HG02759 (cell line): ENCODE data around the gene USF1.
A peak's percentile ranks its signal among the peaks of the same experiment; 100 is the strongest.

Source experiments
- ATAC-seq: cut with Tn5 transposase; IDR thresholded peaks from one replicate; pipeline ENCODE4 v1.9.1; 2021; ENCODE audit warnings: mild to moderate bottlenecking, moderate library complexity; ENCODE audit not compliant: unreplicated experiment

Gene USF1, protein sequence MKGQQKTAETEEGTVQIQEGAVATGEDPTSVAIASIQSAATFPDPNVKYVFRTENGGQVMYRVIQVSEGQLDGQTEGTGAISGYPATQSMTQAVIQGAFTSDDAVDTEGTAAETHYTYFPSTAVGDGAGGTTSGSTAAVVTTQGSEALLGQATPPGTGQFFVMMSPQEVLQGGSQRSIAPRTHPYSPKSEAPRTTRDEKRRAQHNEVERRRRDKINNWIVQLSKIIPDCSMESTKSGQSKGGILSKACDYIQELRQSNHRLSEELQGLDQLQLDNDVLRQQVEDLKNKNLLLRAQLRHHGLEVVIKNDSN

DNA sequence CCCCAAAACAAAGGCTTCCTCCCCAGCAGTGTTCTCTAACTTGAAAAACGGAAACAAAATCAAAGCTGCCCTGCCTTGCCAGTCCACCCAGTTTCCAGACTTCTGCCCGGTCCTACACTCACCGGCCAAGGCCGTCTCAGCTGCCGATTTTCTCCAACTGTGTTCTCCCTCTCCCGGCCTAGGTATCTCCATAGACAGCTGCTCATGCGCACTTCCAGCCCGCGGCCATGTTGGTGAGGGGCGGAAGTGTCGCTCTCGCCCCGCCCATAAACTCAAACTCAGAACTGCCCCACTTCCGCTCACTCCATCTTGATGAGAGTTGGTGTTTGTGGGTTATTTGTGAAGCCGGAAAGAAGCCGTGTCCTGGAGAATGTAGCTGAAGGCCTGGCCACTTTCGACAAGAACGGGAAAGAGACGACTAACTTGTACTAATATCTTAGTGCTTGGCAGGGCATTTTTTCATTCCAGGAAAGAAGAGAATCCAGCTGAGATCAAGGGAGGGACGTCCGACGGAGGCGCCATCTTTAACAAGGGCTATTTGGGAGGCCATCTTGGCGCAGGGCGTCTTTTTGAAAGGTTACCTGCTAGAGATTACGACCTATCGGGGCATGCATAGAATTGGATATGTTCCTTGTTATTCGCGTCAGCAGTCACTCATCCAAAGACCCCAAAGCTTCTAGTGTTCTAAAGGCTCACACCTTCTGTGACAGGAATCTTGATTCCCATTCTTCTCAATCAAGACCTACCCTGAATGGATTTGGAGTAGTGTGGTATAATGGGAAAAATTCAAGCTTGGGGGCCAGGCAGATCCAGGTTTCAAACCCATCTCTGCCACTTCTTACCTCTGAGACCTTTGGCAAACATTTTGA lies at the start of gene USF1:
TSS of gene USF1 (minus strand) at position 242 of the 869 bp plus-strand sequence. CDS start 2,702 bp downstream, outside the sequence.
- peak; percentile 70 for ATAC-seq

DNA sequence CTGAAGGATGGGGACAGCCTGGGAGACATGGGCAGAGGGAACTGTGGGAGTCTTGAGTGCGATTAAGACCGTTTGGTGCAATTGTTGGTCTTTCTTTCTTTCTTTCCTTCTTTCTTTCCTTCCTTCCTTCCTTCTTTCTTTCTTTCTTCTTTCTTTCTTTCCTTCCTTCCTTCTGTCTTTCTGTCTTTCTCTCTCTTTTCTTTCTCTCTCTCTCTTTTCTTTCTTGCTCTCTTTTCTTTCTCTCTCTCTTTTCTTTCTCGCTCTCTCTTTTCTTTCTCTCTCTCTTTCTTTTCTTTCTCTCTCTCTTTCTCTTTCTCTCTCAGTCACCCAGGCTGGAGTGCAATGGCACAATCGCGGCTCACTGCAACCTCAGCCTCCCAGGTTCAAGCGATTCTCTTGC lies 49.5 kb upstream of the USF1 start:
- no peak for ATAC-seq

DNA sequence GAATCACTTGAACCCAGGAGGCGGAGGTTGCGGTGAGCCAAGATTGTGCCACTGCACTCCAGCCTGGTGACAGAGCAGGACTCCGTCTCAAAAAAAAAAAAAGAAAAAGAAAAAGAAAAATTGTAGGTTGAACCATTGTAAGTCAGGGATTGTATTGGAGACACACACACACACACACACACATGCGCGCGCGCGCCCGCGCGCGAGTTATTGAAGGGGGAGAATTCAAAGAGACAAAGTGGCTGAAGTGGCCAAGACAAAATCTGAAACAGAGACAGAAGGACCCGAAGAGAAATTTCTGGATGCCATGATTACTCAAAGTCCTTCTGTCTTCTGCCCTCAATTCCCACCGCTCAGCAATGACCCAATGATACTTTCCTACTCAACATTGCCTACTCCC lies 48.7 kb upstream of the USF1 start:
- ATAC-seq: no peak

DNA sequence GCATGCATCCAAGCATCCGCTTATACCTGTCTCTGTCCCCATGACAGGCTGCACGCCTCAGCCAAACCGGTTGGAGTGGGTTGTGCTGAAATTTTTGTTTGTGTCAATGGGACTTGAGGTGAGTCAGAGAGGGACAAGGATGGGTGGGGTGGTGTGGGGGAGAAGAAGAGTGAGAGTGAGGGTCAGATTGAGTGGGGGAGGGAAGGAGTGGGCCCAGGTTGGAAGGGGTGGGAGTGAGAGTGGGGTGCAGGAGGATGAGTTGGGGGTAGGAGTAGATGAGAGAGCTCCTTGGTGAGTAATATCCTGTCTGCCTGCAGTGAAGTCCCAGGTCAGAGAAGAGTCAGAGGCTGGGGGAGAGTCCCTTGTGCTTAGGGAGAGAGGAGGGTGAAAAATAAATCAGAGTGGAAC lies 46.8 kb upstream of the USF1 start:
- ATAC-seq: peak; percentile 33

DNA sequence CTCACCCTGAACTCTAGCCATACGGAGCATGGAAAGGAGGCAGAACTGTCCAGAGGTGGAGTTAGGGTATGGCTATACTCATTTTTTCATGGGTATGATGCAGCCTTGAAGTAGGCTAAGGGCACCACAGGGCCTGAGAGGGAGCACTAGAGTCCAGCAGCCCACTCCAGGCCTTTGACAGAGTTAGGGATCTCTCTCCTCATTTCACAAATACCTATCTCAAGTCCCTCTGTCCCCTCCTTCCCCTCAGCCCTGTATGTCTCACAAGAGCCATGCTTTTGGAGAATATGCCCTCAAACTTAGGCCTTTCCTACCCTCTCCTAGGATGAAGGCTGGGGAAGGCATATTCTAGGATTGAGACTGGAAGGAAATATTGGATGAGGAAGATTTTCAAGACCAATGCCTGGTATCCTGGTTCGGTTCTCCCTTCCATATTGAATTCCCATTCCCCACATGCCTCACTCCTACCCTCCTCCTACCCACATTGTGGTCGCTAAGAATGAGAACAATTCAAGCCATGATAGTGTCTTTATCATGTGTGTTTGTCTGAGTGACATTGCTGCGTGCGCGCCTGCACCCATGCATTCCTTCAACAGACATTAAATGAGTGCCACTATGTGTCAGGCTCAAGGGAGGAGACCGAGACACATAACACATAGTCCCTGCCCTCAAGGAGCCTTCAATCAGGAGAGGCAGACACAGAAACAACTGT lies 46.2 kb upstream of the USF1 start:
- no peak for ATAC-seq

DNA sequence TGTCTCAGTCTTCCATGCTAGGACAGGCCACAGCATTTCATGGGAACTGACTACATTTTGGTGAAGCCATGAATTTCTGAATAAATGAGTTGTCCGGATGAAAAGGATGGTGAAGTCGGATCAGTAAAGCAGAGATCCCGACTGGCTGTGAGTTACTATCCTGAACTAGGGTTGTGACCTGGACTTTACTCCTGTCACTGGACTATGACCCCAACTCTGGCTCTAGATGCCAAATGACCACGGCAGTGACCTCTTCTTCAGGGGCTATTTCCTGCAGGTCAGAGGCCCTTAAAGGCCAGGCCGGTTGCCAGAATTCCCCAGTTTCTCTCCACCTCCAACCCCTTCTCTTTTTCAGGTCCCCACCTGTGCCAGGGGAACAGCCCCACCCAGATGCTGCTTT lies 45.3 kb upstream of the USF1 start:
- no peak for ATAC-seq

DNA sequence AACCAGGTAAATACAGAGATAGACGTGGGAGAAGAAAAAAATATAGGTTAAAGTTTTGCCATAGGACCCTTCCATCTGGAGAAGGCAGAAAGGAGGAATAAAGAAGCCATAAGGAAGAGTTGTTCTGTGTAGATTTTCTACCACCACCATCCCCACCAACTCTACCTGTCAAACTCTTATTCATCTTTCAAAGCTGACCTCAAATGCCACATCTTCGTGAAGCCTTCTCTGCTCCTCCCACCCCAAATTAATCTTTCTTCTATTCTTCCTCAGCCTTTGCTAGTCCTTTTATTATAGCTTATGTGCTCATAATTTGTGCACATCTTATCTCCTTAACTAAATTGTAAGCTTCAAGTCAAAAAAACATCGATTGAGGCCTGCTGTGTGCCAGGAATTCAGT lies 44.8 kb upstream of the USF1 start:
- no peak for ATAC-seq

DNA sequence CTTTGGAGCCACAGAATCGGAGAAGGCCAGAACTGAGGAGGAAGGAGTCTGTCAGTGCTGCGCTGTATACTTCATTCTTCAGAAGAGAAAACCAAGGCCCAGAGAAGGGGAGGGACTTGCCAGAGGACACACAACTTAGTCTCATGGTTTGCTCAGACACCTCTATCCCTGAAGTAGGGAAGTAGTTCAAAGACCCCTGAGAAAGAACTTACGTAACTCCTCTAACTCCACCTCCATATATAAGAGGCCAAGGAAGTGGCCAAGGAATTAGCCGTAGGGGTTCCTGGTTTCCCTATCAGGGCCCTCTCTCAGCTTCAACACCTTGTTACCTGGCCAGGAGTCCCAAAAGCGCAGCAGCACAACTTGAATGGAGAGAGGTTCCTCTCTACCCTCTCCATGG lies 44.2 kb upstream of the USF1 start:
- no peak for ATAC-seq

DNA sequence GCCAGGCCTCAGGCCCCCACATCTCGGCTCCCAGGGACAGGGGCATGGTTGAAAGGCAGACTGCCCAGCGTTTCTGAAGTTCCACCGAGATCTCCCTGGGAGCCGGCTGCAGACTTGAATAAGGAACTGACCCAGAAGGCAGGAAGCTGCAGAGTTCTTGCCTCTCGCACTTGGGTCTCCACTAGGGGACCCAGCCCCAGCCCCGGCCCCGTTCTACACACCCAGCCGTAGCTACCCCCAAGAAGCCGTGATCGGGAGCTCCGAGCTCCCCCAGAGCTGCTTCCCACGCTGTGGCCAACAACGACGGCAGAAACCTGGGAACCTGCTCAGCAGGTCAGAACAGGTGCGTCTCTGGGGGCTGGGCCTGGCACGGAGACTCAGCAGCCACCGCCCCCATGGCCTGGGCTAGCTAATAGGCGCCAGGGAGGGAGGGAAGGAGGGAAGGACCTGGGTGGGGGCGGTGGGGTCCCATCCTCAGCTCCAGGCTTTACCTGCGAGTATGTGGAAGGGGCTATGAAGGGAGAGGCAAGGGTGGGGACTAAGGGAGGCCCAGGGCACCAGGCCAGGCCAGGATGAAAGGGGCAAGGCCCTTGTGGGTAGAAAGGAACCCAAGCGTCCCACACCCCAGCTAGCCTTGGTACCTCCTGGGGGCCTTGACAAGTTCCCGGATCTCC lies 43.6 kb upstream of the USF1 start, which contains the start of gene NECTIN4:
TSS of gene NECTIN4 (minus strand) at position 308 of the 674 bp plus-strand sequence. CDS start at position 46, 262 bp downstream.
- no peak for ATAC-seq

DNA sequence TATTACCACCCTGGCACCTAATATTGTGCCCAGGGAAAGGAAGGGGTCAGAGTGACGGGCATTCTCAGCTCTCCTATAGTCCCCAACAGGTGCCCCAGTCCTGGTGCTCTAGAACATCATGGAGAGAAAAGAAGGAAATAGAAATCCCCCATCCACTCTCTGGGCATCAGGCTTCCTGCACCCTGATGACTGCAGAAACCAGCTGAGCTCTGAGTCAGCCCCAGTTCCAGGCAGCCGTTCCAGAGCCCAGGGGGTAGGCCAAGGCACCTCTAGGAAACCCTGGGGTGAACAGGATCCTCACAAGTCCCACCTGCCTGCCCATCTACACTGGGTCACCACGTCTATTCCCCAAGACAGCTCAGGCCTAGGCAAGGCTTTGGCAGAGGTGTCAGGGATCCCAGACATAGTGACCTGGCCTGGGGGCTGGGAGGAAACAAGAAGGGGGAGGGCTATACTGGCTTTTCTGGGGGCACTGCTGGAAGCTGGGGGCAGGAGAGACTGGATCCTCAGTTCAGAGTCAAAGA lies 42.9 kb upstream of the USF1 start:
- ATAC-seq: no peak

DNA sequence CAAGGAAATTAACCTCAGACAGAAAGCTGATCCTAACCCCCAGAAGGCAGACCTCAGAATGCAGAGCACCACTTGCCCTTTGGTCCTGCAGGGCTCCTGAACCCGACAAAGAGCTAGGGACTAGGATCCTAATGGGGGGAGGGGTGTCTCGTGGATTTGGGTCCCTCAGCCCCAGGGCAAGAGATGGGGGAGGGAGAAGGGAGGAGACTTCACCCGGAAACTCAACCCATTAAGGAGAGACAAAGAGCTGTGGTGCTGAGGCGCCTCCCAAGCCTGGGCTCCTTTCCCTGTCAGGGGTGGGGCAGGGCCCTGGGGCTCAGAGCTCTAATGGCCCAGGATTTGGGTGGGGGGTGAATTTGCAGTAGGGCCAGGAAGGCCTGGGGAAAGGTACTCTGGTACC lies 40.7 kb upstream of the USF1 start:
- no peak for ATAC-seq

DNA sequence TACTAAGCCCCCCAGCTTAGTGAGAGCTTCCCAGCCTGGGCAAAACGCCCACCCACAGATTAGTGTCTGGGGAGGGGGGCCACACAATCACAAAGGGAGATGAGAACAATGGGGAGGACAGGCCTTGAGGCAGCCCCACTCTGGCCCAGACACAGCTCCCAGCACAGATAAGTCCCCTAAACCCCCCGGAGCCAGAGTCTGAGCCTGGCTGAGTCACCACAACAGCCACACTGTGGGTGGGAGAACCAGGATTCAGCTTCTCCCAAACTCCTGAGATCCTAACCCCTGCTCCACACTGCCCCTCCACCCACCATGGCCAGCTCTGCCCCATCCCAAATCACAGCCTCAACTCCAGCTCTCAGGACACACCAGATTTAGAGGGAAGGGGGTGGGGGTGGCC lies 39.4 kb upstream of the USF1 start:
- no peak for ATAC-seq

DNA sequence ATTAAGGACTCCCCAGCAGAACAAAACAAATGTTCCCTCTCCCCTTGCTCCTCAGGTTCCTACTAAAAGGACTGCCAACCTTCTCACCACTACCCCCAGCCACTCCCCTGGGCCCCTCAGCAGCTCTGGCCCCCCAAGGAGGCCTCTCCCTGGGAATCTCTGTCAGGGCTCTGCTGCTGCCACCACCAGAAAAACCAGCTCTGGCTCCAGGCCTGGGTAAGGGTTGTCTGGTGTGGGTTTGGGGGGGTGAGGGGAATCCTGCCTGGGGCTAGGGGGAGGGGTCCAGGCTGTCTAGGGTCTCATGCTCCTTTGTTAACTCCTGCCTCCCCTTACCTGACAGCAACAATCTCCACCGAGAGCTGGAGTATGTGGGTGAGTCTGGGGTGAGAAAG lies 38.8 kb upstream of the USF1 start:
- ATAC-seq: no peak

DNA sequence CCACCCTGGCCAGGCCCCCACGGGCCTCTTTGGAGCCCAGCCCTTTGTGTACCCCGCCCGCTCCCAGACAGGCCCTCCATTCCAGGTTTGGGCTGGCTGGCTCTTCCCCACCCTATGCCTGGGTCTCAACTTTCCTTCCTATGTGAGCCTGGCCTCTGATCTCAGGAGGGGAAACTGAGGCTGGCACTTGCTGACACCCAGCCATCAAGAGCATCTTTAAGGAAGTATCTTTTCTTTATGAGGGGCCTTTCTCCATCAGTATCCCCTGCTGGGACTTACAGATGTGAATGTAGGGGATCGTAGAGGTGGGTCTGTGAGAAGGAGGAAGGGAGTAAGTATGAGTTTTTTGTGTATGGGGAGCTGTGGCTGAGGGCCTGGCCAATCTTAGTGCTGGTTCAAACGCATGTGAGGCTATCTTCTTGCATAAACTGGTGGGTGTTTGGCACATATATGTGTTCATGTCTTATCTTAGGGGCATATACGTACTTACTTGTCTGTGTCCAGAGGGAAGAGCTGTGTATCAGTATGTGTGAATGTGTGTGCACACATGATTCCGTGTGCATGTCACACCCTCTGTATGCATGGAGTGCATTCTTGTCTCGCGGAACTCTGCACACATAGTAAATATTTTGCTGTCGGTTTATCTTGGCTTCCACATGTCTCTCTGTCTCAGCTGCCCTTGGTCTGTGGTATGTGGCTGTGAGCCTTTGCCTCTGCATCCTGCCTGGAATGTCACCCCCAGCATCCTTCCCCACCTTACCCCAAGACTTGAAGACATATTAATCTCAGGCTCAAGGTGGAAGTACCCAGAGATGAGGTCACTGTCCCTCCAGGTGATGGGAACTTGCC lies 38.2 kb upstream of the USF1 start:
- no peak for ATAC-seq

DNA sequence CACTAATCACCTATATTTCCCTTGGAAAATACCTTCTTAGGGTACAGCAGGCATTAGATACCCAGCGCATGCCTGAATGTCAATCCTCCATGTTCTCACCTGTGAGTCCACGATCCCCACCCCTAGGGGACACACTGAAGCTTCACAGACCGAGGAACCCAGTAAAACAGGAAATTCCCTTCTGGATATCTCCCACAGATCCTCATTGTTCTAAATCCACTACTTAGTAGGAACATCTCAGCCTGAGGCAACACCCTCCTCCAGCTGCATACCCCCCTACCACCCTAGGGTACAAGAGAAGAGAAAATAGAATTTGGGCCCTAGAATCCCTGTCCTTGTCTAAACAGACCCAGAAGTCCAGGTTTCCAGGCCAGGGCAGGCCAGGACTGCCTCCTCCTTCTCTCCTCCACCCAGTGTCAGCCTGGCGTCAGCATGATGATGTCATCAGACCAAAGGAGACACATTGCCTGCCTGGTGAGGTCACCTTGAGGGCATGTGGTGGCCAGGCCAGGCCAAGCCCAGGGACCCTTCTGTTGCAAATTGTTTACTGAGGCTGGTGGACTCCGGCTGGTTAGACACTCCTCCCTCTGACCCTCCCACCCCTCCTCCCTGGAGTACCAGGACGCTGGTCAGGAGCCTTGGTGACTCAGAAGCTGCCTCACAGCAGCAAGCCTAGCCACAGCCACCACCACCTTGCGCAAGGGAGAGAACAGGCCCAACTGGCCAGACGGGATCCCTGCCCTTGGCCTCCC lies 37.4 kb upstream of the USF1 start:
- no peak for ATAC-seq

DNA sequence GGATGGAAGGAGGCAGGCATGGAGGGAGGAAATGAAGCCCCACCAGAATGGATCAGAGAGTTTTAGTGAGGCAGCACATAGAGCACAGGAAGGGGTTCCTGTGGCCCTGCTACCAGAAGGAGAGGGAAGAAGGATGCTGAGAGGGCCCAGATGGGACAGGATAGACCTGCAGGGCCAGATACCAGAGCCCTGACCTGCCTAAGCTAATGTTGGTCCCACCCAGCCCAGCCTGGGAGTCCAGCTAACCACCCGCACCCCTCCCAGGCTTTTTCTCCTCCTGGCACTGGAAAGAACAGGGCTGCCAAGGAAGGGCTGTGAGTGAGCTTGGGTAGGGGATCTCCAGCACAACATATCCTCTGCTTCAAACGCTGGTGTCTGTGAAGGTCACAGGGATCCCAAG lies 36.7 kb upstream of the USF1 start:
- no peak for ATAC-seq

DNA sequence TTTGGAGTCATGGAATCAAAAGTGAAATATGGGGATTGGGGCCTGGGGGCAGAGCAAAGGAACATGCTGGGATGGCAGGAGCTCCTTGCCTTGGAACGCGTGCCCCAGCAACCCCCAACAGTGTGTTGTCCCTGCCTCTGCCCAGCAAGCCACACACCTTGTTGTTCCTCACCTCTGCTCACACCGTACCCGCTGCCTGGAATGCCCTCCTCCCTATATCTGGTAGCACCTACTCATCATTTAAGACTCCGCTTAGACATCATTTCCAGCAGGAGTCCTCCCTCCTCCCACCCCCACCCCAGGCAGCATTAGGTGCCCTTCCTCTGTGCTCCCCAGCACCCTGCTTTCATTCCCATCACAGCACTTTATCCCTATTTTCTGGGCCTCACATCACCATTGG lies 35.7 kb upstream of the USF1 start:
- ATAC-seq: no peak

DNA sequence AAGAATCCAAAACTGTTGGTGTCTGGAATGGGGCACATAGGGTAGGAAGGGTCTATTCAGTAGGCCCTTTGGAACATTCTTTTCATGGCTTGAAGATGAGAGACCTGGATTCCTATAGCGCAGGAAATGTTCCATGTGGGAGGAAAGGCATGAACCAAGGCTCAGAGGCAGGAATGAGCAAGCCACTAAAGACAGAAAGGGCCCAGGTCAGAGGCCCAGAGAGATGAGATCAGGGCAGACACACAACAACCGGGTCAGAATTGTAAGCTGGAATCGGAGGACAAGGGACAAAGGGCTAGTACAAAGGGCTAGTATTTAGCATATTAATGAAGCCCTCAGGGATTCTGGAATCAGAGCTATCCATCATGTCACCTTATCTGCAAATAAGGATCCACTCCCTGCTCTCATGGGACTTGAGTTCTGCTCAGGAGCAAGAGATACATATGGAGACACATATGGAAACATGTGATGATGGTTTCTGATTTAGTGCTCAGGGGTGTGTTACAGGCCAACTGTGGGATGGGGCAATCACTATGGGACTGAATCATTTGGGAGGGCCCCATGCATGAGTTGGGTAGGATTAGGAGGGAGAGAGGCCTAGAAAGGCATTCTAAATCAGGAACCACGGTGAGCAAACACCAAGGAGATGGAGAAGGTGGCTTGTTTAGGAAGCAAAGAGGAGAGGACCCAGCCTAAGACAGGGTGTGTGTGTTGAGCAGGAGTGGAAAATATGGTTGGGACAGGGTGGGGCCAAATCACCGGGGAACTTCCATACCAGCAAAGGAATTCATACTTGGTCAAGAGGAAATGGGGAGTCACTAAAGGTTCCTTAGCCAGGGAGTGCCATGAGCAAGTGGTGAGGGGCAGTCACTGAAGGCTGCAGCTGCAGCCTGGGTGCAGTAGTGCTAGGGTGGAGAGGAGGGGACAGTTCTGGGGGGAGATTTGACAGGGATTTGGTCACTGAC lies 34.9 kb upstream of the USF1 start:
- no peak for ATAC-seq
